GM23248 (cell line): ENCODE measurements around the gene ATL3. TPM values are rescaled to one million over a fixed set of nuclear protein-coding genes. Genes with fewer than 3 reads are reported as not detected.
"Not testable (repeated sequence)": the region's sequence is repeated elsewhere in the genome, so short reads cannot be mapped to it uniquely, and the experiment has no call there.

ENCODE experiments used
- DNase-seq: peaks from one replicate; pipeline ENCODE4 v3.0.0-alpha.2; 2015
- H2AFZ ChIP-seq: fragments of 200-600 bp; sonication (generic); 2 replicates; pipeline ENCODE4 v1.6.1; 2016; ENCODE audit warnings: antibody characterized with exemption
- H3F3A ChIP-seq: fragments of 200-600 bp; sonication (generic); 2 replicates; pipeline ENCODE4 v1.6.1; 2016; ENCODE audit warnings: mild to moderate bottlenecking, antibody characterized with exemption, mixed run types; ENCODE audit not compliant: insufficient read depth
- H3K27ac ChIP-seq: fragments of 200-600 bp; sonication (generic); 2 replicates; pipeline ENCODE4 v1.5.1; 2016; ENCODE audit warnings: mild to moderate bottlenecking
- H3K27me3 ChIP-seq: fragments of 200-600 bp; sonication (generic); replicated peaks from 2 replicates; pipeline ENCODE4 v1.6.1; 2016; ENCODE audit warnings: mild to moderate bottlenecking; ENCODE audit not compliant: insufficient read depth
- H3K36me3 ChIP-seq: fragments of 200-600 bp; sonication (generic); 2 replicates; pipeline ENCODE4 v1.6.1; 2016; ENCODE audit warnings: low read depth, mild to moderate bottlenecking
- H3K4me1 ChIP-seq: fragments of 200-600 bp; sonication (generic); 2 replicates; pipeline ENCODE4 v1.6.1; 2016; ENCODE audit warnings: mild to moderate bottlenecking; ENCODE audit not compliant: insufficient read depth
- H3K4me2 ChIP-seq: fragments of 200-600 bp; sonication (generic); one replicate; pipeline ENCODE4 v1.6.1; 2016; ENCODE audit warnings: mild to moderate bottlenecking; ENCODE audit not compliant: unreplicated experiment
- H3K4me3 ChIP-seq: fragments of 200-600 bp; sonication (generic); 2 replicates; pipeline ENCODE4 v1.5.1; 2016; ENCODE audit warnings: mild to moderate bottlenecking
- H3K79me2 ChIP-seq: fragments of 200-600 bp; sonication (generic); 2 replicates; pipeline ENCODE4 v1.6.1; 2016; ENCODE audit warnings: mild to moderate bottlenecking; ENCODE audit not compliant: insufficient read depth
- H3K9ac ChIP-seq: fragments of 200-600 bp; sonication (generic); 2 replicates; pipeline ENCODE4 v1.6.1; 2016; ENCODE audit warnings: mild to moderate bottlenecking
- H3K9me2 ChIP-seq: fragments of 200-600 bp; sonication (generic); 2 replicates; pipeline ENCODE4 v1.6.1; 2016; ENCODE audit warnings: mixed run types, mild to moderate bottlenecking, moderate library complexity; ENCODE audit not compliant: insufficient read depth
- H3K9me3 ChIP-seq: fragments of 200-600 bp; sonication (generic); one replicate; pipeline ENCODE4 v1.6.1; 2017; ENCODE audit warnings: low read depth
- H4K20me1 ChIP-seq: fragments of 200-600 bp; sonication (generic); 2 replicates; pipeline ENCODE4 v1.6.0; 2016; ENCODE audit not compliant: insufficient read depth
- EZH2 ChIP-seq: fragments of 200-600 bp; sonication (generic); IDR thresholded peaks from 2 replicates; pipeline ENCODE4 v1.6.1; 2018; ENCODE audit warnings: antibody characterized with exemption, mild to moderate bottlenecking; ENCODE audit not compliant: insufficient read depth, poor library complexity, severe bottlenecking
- EZH2phosphoT487 ChIP-seq: fragments of 200-600 bp; sonication (generic); IDR thresholded peaks from 2 replicates; pipeline ENCODE4 v1.6.1; 2018; ENCODE audit warnings: antibody characterized with exemption, moderate library complexity, mild to moderate bottlenecking, low read depth; ENCODE audit not compliant: insufficient read depth
- WGBS, 2 experiments: methylation state at CpG; one replicate each; pipeline ENCODE4 v1.1.6; 2015 to 2017; ENCODE audit warnings: low lambda C conversion rate in 2 of 2, low coverage in 1 of 2; ENCODE audit errors: missing lambda C conversion rate in 2 of 2; 5-methylcytosine and 5-hydroxymethylcytosine counted together
- in situ Hi-C: fragments of 300-500 bp; cut with MboI; formaldehyde crosslinking; loops from 2 replicates; pipeline ENCODE4 v1.15.0; 2020
- polyA plus RNA-seq: library from polyadenylated mRNA; unstranded; fragments of >200 nt; fragmentation: Nextera tagmentation; extraction: Ambion mirVana; gene quantifications from 2 replicates; pipeline ENCODE4 v1.2.1, GENCODE V29; 2016
- total RNA-seq: library from RNA; depleted of rRNA; stranded (reverse); fragments of >200 nt; shearing (Covaris generic); gene quantifications from 2 replicates; pipeline ENCODE4 v1.2.3, GENCODE V29; 2014

ATL3 gene
- total and polyA plus RNA-seq, 2 experiments from 2014 or later: 79.9 to 210 TPM

- Histone ChIP-seq H3K79me2 (peaks cover 99% of the 10 kb centered on the region), H3K27me3 (no peaks in the 10 kb centered on the region), H2AFZ (no peak overlapping the region), H3K9ac (no peak overlapping the region), H3K9me3 (no peaks in the 10 kb centered on the region), H3K4me2 (no peak overlapping the region), H3K9me2 (no peaks in the 10 kb centered on the region), H3K36me3 (no peaks in the 10 kb centered on the region), H3K27ac (no peak overlapping the region), H3K4me1 (no peaks in the 10 kb centered on the region), H3K4me3 (no peak overlapping the region), H3F3A (no peaks in the 10 kb centered on the region), H4K20me1 (no peaks in the 10 kb centered on the region)
- no peak for TF ChIP-seq EZH2
- no peak for DNase-seq
- 73 to 77% methylated on average over 11 of the region's 11 CpGs for WGBS, 2 experiments
- in situ Hi-C loops: no loop called here
Measured at GRCh38 chr11:63698976-63699733, 28.0 kb upstream of the ATL3 start.

- H3K9me3 ChIP-seq: no peaks in the 10 kb centered on the region
- H4K20me1 ChIP-seq: no peaks in the 10 kb centered on the region
- WGBS, 2 experiments: 92 to 93% methylated on average over 7 of the region's 7 CpGs
- H3K27me3 ChIP-seq: no peaks in the 10 kb centered on the region
- TF ChIP-seq EZH2phosphoT487 (no peak), EZH2 (no peak)
- H3K79me2 ChIP-seq: peaks cover 99% of the 10 kb centered on the region
- no peaks in the 10 kb centered on the region for H3K9me2 ChIP-seq
- H3F3A ChIP-seq: no peaks in the 10 kb centered on the region
- H2AFZ ChIP-seq: no peak overlapping the region
- no peaks in the 10 kb centered on the region for H3K36me3 ChIP-seq
- H3K4me2 ChIP-seq: no peak overlapping the region
- no peak for DNase-seq
- in situ Hi-C loops: no loop called here
- no peak overlapping the region for H3K9ac ChIP-seq
- H3K4me1 ChIP-seq: peaks cover 5% of the 10 kb centered on the region
- H3K27ac ChIP-seq: no peak overlapping the region
- no peak overlapping the region for H3K4me3 ChIP-seq
Measured at GRCh38 chr11:63694596-63694995, 23.4 kb upstream of the ATL3 start.

- H3K27ac ChIP-seq: no peak overlapping the region
- H4K20me1 ChIP-seq: no peaks in the 10 kb centered on the region
- no peak overlapping the region for H3K4me2 ChIP-seq
- H3K27me3 ChIP-seq: no peaks in the 10 kb centered on the region
- no peak overlapping the region for H3K9ac ChIP-seq
- peaks cover 100% of the 10 kb centered on the region for H3K79me2 ChIP-seq
- H3K4me1 ChIP-seq: peaks cover 44% of the 10 kb centered on the region
- H2AFZ ChIP-seq: no peak overlapping the region
- DNase-seq: peak; percentile 28
- WGBS, 2 experiments: 93 to 100% methylated on average over 1 of the region's 1 CpG
- in situ Hi-C loops: no loop called here
- no peaks in the 10 kb centered on the region for H3K9me2 ChIP-seq
- no peaks in the 10 kb centered on the region for H3K36me3 ChIP-seq
- H3F3A ChIP-seq: peaks cover 17% of the 10 kb centered on the region
- no peaks in the 10 kb centered on the region for H3K9me3 ChIP-seq
- no peak for TF ChIP-seq EZH2
- TF ChIP-seq EZH2phosphoT487: no peak
- H3K4me3 ChIP-seq: no peak overlapping the region
Measured at GRCh38 chr11:63687845-63688244, 16.7 kb upstream of the ATL3 start.

- Histone ChIP-seq H3F3A (peaks cover 25% of the 10 kb centered on the region), H3K79me2 (peaks cover 100% of the 10 kb centered on the region), H3K4me2 (peak overlapping the region; percentile 43), H3K36me3 (no peaks in the 10 kb centered on the region), H3K27ac (peak overlapping the region; percentile 26), H4K20me1 (no peaks in the 10 kb centered on the region), H3K4me1 (peaks cover 47% of the 10 kb centered on the region), H3K9ac (no peak overlapping the region), H2AFZ (no peak overlapping the region), H3K9me3 (no peaks in the 10 kb centered on the region), H3K9me2 (no peaks in the 10 kb centered on the region), H3K4me3 (no peak overlapping the region), H3K27me3 (no peaks in the 10 kb centered on the region)
- no peak for TF ChIP-seq EZH2
- no peak for TF ChIP-seq EZH2phosphoT487
- peak; percentile 36 for DNase-seq
- in situ Hi-C loops: no loop called here
- WGBS, 2 experiments: 12 to 17% methylated on average over 2 of the region's 2 CpGs
Measured at GRCh38 chr11:63686926-63687325, 15.8 kb upstream of the ATL3 start.

GRCh38 chr11:63685158-63685721 lies 14.1 kb upstream of the ATL3 start:
- in situ Hi-C loops, H4K20me1 ChIP-seq, H2AFZ ChIP-seq, H3K9me3 ChIP-seq, H3K9me2 ChIP-seq, H3K36me3 ChIP-seq, H3K4me2 ChIP-seq, H3K9ac ChIP-seq, H3K27me3 ChIP-seq, H3K4me3 ChIP-seq, H3K27ac ChIP-seq: not testable (repeated sequence)
- peak; percentile 9 for DNase-seq
- peaks cover 30% of the 10 kb centered on the region for H3F3A ChIP-seq
- H3K4me1 ChIP-seq: peaks cover 52% of the 10 kb centered on the region
- peaks cover 88% of the 10 kb centered on the region for H3K79me2 ChIP-seq
- 77 to 80% methylated on average over 7 of the region's 7 CpGs for WGBS, 2 experiments
